ENCODE measurements around the gene RIMS3.

Gene RIMS3

DNA sequence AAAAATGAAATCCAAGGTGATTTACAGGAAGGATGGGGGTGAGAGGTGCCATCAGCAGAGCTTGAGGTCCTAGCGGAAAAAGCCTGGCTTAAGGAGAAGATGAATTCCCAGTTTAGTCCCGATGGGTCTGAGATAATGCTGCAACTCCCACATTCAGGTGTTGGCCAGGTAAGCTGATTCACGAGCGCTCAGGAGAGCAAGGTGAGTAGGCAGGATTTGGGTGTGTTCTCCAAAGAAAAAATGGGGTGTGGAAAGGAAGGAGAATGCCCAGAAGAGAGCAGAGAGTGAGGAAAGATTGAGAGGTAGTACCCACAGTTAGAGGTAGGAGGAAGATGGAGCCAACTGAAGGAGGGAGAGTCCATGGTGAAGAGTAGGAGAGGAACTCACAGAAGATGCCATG, 12.5 kb downstream of the RIMS3 start:
- DNase-seq, result no peak

DNA sequence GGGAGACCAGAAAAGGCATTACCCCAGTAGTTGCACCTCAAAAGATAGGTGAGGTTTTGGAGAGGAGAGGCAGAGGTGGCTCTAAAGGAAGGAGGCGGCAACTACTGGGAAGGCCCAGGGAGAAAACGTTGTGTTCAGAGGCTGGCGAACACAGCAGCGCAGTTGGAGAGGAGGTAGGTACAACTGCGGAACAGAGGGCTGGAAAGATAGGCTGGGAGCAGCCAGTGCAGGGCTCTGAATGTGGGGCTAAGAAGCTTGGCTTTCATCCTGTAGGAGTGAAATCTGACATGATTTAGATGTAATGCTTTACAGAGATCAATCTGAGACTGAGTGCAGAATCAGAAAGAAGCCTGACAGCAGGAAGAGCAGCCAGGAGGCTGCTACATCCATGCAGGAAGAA, 13.0 kb downstream of the RIMS3 start:
- DNase-seq, result no peak

- no peak for DNase-seq
Observed at GRCh38 chr1:40651138-40651857, 14.2 kb downstream of the RIMS3 start.

DNA sequence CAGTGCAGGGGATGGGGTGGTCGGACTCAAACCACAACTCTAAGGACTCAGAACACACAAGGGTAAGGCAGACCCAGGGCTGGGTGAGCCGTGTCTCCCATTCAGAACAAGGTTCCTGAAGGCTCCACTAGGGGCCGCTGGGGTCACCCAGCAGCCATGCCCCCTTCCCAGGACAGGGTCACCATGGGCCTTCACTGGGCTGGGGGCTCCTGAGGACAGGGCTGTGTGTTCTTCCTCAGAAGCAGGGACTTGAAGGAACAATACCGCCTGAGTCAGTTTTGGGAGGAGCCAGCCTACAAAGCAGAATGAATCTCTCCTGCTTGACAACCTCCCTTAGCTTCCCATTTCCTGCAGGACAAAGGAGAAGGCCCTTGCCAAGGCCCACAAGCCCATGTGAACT, 15.4 kb downstream of the RIMS3 start:
- no peak for DNase-seq

DNA sequence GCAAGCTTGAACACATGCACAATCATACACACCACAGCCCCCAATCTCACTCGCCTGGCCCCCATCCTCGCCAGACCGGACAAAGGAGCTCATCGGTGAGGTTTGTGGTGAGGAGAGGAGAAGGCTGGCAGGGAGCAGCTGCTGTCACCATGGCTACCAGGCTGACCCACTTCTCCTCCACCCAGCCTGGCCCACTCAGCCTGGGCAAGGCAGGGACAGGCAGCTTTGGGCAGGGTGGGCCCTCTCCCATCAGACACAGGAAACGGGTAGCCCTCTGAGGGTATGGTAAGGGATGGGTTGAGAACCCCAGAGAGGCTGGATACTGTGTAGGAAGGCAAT, 15.9 kb downstream of the RIMS3 start:
- DNase-seq, result no peak

DNA sequence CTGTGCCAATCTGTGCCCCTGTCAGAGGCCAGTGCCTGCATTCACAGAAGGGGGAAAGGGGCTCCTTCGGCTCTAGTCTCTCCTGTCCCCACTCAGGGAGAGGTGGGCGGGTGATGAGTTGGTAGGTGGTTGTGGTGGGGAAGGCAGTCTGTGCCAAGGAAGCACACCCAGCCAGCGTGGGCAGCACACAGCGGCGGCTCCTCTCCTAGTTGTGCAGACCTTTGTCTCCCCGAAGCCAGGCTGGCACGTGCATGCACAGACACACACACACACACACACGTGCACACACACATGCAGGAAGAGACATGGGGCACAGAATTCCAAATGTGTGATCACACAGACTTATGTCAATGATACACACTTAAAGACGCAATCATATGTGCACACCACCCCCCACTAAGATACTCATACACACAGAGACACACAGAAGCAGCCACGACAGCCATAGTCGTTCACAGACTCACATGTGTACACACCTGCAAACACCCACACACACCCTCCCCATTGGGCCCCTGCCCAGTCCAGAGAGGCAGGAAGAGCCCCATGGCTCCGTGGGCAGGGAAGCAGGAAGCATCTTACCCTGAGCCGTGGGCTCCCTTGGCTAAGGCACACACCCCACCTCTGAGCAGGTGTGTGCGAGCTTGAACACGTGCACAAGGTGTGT, 16.4 kb downstream of the RIMS3 start:
- DNase-seq, result no peak

DNA sequence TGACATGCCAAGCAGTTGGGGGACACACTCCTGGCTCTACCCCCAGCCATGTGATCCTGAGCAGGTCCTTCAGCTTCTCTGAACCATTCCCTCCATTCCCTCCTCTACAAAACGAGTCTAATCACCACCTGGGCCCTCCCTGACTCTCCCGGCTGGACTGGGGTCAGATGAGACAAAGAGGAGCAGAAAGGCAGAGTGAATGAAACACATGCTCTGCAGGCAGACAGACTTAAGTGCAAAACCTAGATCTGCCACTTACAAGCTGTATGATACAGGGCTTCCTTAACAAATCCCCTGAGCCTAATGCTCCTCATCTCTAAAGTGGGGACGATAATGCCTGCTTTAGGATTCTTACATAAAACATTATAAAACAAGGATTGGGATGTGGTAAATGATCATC, 17.3 kb downstream of the RIMS3 start:
- no peak for DNase-seq

DNA sequence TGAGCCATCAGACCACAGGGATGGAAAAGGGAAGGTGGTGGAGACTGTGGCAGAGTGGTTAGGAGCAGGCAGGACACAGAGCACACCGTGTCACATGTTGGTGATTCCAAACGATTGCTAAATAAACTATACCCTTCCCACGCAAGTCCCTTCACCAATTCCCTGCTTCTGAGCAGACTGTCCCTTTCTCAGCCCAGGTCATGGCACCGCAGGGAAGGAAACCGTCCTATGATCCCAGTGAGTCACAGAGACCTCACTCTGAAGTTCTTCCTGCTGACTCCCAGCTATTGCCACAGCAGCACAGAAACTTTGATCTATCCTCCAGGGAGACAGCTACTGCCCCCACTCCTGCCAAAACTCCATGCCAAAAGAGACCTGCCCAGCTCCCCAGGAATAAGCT, 19.2 kb downstream of the RIMS3 start:
- DNase-seq, result no peak

DNA sequence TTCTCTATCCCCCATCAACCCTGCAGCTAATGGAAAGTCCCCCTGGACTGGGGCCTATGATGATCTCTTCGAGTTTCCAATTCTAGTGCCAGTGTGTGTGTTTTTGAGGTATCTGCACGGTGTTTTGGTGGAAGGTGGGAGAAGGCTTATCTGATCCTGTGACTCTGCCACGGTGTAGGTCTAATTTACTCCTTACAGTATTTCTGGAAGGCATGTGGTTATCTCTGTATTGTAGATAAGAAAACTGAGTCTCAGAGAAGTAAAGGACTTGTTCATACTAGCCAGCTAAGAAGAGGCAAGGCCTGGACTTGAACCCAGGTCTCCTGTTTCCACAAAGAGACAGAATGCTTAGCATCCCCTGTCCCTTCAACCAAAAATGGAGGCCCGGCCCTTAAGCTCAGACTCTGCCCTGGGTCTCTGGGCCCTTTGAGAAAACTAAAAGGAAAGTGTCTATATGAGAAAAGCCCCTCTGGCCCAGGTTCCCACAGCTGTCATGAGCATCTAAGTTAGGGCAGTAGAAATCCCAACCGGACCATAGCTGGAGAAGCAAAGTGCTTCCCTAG, 20.3 kb downstream of the RIMS3 start:
- no peak for DNase-seq

DNA sequence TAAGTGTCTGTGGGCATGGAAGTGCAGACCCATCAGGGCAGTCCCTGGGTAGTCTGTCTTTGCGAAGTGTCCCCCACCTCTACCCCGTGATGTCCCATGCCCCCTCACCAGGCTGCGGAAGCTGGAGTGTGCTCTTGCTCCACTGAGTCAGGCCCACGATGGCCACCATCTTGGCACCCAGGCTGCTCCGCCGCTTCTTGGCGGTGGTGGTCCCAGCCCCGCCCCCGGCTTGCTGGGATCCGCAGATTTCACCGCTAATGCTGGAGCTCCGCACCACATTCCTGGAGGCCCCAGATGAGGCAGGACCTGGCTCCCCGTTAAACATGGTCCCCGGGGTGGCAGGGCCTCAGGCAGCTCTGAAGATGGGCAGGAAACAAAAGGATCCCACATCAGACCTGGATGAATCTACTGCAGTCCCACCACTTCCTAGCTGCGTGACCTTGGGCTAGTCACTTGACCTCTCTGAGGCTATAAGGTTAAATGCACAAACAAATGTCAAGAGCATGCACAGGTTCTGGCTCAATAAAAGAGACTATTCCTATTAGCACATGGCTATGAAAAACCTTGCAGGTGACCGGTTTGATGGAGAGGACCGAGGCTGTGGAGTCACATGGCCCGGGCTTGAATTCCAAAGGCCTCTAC, 23.8 kb downstream of the RIMS3 start:
- no peak for DNase-seq

- DNase-seq, result no peak
Observed at GRCh38 chr1:40640314-40641076, 25.0 kb downstream of the RIMS3 start.

- no peak for DNase-seq
Observed at GRCh38 chr1:40638097-40639036, 27.1 kb downstream of the RIMS3 start.

DNA sequence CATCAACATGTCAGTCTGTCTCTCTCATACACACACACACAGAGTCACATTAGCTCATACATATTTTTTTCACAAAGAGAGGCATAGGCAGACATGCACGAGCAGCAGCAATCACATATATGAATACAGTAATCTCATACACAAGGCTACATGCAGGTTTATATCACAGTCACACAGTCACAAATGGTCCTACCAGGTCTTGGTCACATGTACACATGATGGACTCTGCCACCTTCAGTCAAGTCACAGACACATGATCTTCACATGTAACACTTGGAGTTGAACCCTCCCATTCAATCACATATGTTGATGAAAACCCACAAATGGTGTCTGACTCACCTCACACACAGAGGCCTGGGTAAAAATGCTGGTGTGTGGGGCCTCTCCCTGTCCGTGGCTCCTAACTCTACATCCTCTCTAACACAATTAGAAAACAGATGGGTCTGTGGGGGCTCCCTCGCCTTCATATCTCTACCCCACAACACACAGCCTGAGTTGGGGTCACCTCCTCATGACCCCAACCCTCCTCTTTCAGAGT, 27.9 kb downstream of the RIMS3 start:
- DNase-seq, result no peak

- no peak for DNase-seq
Observed at GRCh38 chr1:40636777-40637176, 28.7 kb downstream of the RIMS3 start.

GRCh38 chr1:40635763-40636500, 29.6 kb downstream of the RIMS3 start:
- DNase-seq, result no peak

DNA sequence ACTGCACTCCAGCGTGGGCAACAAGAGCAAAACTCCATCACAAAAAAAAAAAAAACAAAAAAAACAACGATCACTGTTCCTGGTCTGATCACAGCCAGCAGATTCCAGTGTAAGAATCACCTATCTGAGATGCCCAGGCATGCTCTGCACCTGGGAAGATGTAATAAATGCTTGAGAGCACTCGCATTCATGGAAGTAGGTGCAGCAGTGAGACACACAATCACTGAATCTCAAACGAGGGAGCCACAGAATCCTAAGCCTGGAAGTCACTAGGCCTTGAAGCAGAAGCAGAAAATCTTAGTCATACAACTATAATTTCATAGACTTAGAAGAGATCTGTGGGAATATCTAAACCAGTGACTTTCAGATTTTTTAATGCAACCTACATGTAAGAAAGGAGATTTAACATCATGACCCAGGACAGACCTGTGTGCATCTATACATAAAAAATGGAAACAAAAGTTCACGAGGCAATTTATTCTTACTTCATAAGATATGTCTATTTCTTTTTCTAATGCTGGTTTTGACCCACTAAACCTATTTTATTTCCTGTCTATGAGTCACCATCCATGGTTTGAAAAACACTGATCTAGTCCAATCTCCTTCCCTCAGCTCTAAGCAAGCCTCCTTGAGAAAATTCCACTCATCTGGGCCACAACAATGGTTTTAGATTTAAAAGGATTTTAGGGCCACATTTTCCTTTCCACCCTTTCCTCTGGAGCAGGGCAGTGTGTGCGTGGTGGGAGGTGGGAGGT, 30.4 kb downstream of the RIMS3 start:
- DNase-seq, result no peak

GRCh38 chr1:40633931-40634376, 31.5 kb downstream of the RIMS3 start:
- no peak for DNase-seq

- DNase-seq, result no peak
Observed at GRCh38 chr1:40633523-40633922, 32.0 kb downstream of the RIMS3 start.

- DNase-seq, result peak; percentile 9
Observed at GRCh38 chr1:40630488-40631223, 34.8 kb downstream of the RIMS3 start.

DNA sequence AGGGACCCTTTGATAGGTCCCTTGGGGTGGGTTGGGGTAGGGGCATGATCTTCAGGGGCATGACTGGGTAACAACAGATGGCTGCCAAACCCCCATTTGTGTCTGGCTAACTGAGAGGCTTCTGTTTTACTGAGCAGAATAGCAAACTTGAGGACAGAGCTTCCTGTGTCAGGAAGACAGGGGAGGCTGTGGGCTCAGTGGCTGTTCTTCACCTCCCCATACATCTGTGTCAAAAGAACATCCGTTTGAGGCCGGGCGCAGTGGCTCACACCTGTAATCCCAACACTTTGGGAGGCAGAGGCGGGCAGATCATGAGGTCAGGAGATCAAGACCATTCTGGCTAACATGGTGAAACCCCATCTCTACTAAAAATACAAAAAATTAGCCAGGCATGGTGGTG, 35.9 kb downstream of the RIMS3 start:
- peak; percentile 63 for DNase-seq

All from CD4-positive, alpha-beta T cell treated with Interleukin-12 subunit alpha and Interleukin-12 subunit beta, for 1 hour (primary cell).